ENCODE results near the gene STOX1.
"Not testable (repeated sequence)": the region's sequence is repeated elsewhere in the genome, so short reads cannot be mapped to it uniquely, and the experiment has no call there.

The STOX1 gene

GRCh38 chr10:68929888-68930287 lies 102.6 kb downstream of the STOX1 start:
- H3K36me3 ChIP-seq (ENCODE audit: control insufficient read depth in 2 of 2, insufficient read depth in 2 of 2, low read length in 2 of 2) = peaks cover 15 to 25% of the 10 kb centered on the region in 2 donors
- not testable (repeated sequence) for H3K9ac ChIP-seq (ENCODE audit: low read length in 2 of 2); H3K9me3 ChIP-seq (ENCODE audit: control insufficient read depth in 2 of 2, low read length in 2 of 2); H3K4me1 ChIP-seq (ENCODE audit: control insufficient read depth, insufficient read depth, low read length); H3K27me3 ChIP-seq (ENCODE audit: control insufficient read depth in 1 of 2, insufficient read depth in 2 of 2, low read length in 2 of 2); H3K4me3 ChIP-seq (ENCODE audit: low read length in 2 of 2); H3K27ac ChIP-seq (ENCODE audit: low read length)

GRCh38 chr10:68932860-68933259 lies 105.5 kb downstream of the STOX1 start:
- not testable (repeated sequence) for H3K9me3 ChIP-seq (ENCODE audit: control insufficient read depth in 2 of 2, low read length in 2 of 2); H3K27me3 ChIP-seq (ENCODE audit: control insufficient read depth in 1 of 2, insufficient read depth in 2 of 2, low read length in 2 of 2); H3K27ac ChIP-seq (ENCODE audit: low read length); H3K4me3 ChIP-seq (ENCODE audit: low read length in 2 of 2); H3K4me1 ChIP-seq (ENCODE audit: control insufficient read depth, insufficient read depth, low read length); H3K9ac ChIP-seq (ENCODE audit: low read length in 2 of 2)
- peaks cover 13 to 25% of the 10 kb centered on the region in 2 donors for H3K36me3 ChIP-seq (ENCODE audit: control insufficient read depth in 2 of 2, insufficient read depth in 2 of 2, low read length in 2 of 2)

- Histone ChIP-seq H3K27me3 (ENCODE audit: control insufficient read depth in 1 of 2, insufficient read depth in 2 of 2, low read length in 2 of 2) (no peaks in the 10 kb centered on the region), H3K36me3 (ENCODE audit: control insufficient read depth in 2 of 2, insufficient read depth in 2 of 2, low read length in 2 of 2) (peaks cover 14 to 39% of the 10 kb centered on the region in 2 donors), H3K27ac (ENCODE audit: low read length) (no peak overlapping the region), H3K9me3 (ENCODE audit: control insufficient read depth in 2 of 2, low read length in 2 of 2) (no peaks in the 10 kb centered on the region), H3K9ac (ENCODE audit: low read length in 2 of 2) (no peak overlapping the region), H3K4me1 (ENCODE audit: control insufficient read depth, insufficient read depth, low read length) (no peaks in the 10 kb centered on the region), H3K4me3 (ENCODE audit: low read length in 2 of 2) (no peak overlapping the region)
Observed at GRCh38 chr10:68934994-68935393, 107.7 kb downstream of the STOX1 start.

- Histone ChIP-seq H3K4me1 (ENCODE audit: control insufficient read depth, insufficient read depth, low read length) (no peaks in the 10 kb centered on the region), H3K4me3 (ENCODE audit: low read length in 2 of 2) (no peak overlapping the region), H3K9me3 (ENCODE audit: control insufficient read depth in 2 of 2, low read length in 2 of 2) (no peaks in the 10 kb centered on the region), H3K27ac (ENCODE audit: low read length) (no peak overlapping the region), H3K36me3 (ENCODE audit: control insufficient read depth in 2 of 2, insufficient read depth in 2 of 2, low read length in 2 of 2) (peaks cover 8 to 25% of the 10 kb centered on the region in 2 donors), H3K9ac (ENCODE audit: low read length in 2 of 2) (no peak overlapping the region), H3K27me3 (ENCODE audit: control insufficient read depth in 1 of 2, insufficient read depth in 2 of 2, low read length in 2 of 2) (no peaks in the 10 kb centered on the region)
Observed at GRCh38 chr10:68938117-68938516, 110.8 kb downstream of the STOX1 start.

GRCh38 chr10:68938884-68939283 lies 111.6 kb downstream of the STOX1 start:
- Histone ChIP-seq H3K4me3 (ENCODE audit: low read length in 2 of 2) (no peak overlapping the region), H3K9me3 (ENCODE audit: control insufficient read depth in 2 of 2, low read length in 2 of 2) (no peaks in the 10 kb centered on the region), H3K27me3 (ENCODE audit: control insufficient read depth in 1 of 2, insufficient read depth in 2 of 2, low read length in 2 of 2) (no peaks in the 10 kb centered on the region), H3K9ac (ENCODE audit: low read length in 2 of 2) (no peak overlapping the region), H3K36me3 (ENCODE audit: control insufficient read depth in 2 of 2, insufficient read depth in 2 of 2, low read length in 2 of 2) (peaks cover 11 to 28% of the 10 kb centered on the region in 2 donors), H3K27ac (ENCODE audit: low read length) (no peak overlapping the region), H3K4me1 (ENCODE audit: control insufficient read depth, insufficient read depth, low read length) (no peaks in the 10 kb centered on the region)

GRCh38 chr10:68940917-68941316 lies 113.6 kb downstream of the STOX1 start:
- peaks cover 11 to 27% of the 10 kb centered on the region in 2 donors for H3K36me3 ChIP-seq (ENCODE audit: control insufficient read depth in 2 of 2, insufficient read depth in 2 of 2, low read length in 2 of 2)
- not testable (repeated sequence) for H3K4me3 ChIP-seq (ENCODE audit: low read length in 2 of 2); H3K27ac ChIP-seq (ENCODE audit: low read length); H3K9me3 ChIP-seq (ENCODE audit: control insufficient read depth in 2 of 2, low read length in 2 of 2); H3K9ac ChIP-seq (ENCODE audit: low read length in 2 of 2); H3K4me1 ChIP-seq (ENCODE audit: control insufficient read depth, insufficient read depth, low read length); H3K27me3 ChIP-seq (ENCODE audit: control insufficient read depth in 1 of 2, insufficient read depth in 2 of 2, low read length in 2 of 2)

All from stomach smooth muscle (tissue), 2 donors.